ENCODE measurements around the gene THAP10.

- TF ChIP-seq EZH2 (IDR thresholded peaks at IDR 0.05; ENCODE audit: borderline replicate concordance, low read depth, low read length, severe bottlenecking) (no peak), CTCF (IDR thresholded peaks at IDR 0.05; ENCODE audit: borderline replicate concordance, extremely low read depth, low read length, poor library complexity, severe bottlenecking) (no peak)
Observed at GRCh38 chr15:70935631-70936030, 43.4 kb upstream of the THAP10 start.

Measured in DND-41 (cell line).